GM21447 (cell line): ENCODE measurements around the gene C1orf21.

ENCODE experiments used
- ATAC-seq: cut with Tn5 transposase; IDR thresholded peaks from one replicate; pipeline ENCODE4 v1.9.1; 2021; ENCODE audit not compliant: unreplicated experiment

C1orf21 gene

DNA sequence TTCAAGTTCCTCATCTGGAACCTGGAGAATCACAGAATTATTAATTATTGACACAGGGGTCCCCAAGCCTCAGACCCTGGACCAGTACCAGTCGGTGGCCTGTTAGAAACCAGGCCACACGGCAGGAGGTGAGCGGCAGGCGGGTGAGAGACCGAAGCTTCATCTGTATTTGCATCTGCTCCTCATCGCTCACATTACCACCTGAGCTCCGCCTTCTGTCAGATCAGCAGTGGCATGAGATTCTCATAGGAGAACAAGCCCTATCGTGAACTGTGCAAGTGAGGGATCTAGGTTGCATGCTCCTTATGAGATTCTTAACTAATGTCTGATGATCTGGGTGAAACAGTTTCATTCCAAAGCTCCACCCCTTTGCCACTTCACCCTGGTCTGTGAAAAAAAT, 125.9 kb downstream of the C1orf21 start:
- ATAC-seq: no peak

DNA sequence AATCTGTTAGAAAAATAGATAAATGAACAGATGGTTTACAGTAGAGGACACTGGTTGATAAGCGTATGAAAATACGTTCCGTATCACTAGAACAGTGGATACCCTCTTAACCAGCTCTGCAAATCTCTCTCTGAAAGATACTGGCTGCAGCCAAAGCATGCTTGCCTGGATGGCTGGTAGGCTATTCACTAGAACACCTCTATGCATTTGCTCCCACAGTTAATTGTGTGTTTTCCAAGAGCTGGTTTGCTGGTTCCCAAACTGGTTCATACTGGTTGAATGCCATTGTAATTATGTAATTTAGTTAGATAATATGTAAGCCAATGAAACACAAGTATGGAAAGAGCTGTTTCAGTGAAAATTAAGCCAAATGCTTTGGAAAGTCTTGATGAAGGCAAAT, 126.6 kb downstream of the C1orf21 start:
- no peak for ATAC-seq

DNA sequence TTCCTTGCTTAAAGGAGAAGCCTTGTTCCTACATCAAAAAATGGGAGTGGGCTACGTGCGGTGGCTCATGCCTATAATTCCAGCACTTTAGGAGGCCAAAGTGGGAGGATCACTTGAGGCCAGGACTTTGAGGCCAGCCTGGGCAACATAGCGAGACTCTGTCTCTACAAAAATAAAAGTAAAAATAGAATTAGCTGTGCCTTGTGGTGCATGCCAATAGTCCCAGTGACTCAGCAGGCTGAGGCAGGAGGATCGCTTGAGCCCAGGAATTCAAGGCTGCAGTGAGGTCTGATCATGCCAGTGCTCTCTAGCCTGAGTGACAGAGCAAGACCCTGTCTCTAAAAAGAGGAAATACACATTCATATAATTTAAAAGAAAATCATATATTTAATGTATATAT, 127.1 kb downstream of the C1orf21 start:
- ATAC-seq: no peak

DNA sequence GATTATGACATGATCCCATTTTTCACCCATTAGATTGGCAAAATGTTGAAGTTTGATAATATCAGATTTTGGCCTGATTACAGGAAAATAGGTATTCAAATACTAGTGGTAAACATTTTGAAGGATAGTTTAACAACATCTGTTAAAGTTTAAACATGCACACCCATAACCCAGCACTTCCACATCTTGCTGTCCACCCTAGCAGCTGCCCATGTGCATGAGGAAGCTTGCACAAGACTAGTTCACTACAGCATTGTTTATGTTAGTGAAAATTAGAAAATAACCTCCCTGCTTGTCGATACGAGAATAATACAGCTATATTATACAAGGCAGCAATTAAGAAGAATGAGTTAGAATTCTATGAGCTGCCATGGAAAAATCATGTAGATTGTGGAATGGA, 127.6 kb downstream of the C1orf21 start:
- no peak for ATAC-seq

DNA sequence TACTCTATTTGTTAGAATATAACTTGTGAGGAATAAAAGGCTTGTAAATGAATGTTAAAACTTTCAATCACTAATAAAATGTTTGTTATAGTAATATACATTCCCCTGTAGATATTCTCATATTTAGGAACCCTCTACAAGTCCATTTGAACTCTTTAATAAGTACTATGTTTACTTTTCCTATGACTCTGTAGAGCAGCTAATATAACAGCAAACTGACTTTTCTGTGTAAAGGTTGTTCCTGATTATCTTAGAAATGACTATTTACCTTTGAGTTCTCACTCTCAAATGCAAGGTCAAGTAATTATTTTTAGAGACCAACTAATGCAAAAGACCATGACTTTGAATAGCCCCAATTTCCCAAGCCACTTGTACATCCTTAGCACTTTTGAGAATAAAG, 130.3 kb downstream of the C1orf21 start:
- no peak for ATAC-seq

DNA sequence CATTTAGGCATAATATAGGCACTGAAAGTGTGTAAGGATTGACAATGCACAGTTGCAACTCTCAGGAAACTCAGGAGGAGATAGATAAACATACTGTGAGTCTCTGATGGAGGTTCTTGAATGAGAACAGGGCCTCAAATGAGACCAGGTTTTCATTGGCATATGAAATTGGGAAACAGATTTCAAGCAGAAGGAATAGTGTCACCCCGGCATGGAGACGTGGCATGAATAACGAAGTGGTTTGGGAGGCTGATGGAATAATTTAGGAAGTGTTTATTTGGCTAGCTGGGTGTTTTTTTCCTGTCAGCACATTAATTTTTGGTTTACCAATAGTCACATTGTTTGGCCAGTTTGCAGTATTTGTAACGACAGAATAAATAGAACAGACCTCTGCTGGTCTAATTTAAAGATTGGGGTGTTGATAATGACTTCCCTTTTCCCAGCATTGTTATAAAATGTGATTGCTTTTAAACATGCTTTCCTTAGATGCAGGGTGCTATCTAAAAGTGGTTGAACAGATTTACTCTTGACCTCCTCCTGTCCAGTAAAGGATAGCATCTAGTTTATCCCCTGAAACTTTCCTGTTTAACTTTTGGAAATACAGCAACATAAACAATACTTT, 132.0 kb downstream of the C1orf21 start:
- no peak for ATAC-seq

DNA sequence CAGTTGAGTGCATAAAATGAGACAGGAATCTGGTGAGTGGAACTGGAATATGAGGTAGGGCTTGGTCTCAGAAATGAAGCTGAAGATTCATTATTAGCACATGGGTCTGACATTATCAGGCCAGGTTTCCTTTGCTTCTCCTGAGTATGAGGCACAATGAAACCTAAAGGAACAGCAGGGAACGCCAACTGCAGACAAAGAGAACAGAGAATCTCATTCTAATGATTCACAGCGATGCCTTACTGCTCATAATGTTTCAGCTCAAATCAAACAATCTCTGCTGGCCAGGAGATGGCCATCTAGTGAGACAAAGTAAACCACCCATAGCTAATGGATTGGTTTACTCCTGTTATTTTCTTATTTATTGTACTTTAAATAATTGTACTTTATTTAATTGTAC, 133.5 kb downstream of the C1orf21 start:
- no peak for ATAC-seq

DNA sequence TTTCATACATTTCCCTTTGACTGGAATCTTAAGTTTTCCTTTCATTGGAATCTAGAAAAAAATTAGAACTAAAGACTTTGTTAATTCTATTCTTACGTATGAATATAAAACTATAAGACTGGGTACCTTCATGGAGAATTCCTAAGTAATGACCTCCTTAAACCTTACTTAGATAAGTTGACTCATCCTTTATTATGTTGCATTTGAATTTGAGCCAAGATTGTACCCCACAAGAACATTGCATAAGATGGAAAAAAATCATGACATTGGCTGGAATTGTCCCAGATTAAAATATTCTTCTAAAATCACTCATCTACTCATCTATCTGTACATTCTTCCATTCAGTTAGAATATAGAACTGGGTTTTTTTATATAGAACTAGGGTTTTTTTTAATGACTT, 137.4 kb downstream of the C1orf21 start:
- no peak for ATAC-seq

DNA sequence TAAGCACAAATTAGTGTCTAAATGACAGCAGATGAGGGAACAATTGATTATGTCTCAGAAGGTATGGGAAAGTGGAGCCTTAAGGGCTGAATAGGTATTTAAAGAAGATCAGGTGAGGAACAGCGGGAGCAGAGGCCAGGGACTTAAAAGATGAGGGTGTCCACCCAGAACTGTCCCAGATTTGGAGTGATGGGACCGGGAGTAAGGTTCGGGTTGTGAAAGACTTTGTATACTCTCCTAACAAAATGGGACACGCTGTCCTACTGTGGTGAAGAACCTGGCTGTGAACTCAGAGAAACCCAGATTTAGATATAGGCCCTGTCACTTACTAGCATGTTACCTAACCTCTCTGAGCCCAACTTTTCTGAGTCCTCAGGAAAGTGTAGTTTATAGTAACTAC, 140.6 kb downstream of the C1orf21 start:
- ATAC-seq: no peak

DNA sequence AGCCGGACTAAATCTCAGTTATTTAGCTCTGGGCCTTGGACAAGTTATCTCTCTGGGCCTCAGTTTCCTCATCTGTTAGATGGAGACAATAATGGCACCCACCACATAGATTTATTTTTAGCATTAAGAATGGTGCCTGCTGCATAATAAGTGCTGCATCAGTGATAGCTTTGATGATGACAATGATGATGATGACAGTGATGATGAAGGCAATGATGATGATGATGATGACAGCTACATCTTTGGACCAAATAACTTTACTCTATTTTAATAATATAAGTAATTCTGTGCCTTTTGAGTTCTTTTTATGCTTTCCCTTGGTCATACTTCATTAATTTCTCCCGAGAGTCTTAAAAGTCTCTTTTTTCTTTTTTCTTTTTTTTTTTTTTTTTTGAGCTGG, 143.4 kb downstream of the C1orf21 start:
- no peak for ATAC-seq

DNA sequence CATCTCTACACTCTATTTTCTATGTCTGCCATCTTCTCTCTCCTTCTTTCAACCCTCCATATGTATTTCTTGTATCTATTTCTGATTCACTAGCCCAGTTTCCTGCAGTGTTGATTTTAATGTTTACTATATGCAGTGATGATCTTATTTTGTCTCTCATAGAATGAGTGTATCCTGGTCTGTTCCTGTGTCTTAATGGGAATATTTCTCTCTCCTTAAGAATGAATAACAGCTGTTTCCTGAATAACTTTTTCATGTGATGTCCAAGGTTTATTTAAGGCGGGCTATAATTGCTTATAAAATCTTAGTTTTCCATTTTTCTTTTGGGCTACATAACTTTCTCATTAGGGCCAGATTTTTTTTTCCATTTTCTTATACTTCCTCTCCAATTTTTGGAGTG, 144.5 kb downstream of the C1orf21 start:
- no peak for ATAC-seq

DNA sequence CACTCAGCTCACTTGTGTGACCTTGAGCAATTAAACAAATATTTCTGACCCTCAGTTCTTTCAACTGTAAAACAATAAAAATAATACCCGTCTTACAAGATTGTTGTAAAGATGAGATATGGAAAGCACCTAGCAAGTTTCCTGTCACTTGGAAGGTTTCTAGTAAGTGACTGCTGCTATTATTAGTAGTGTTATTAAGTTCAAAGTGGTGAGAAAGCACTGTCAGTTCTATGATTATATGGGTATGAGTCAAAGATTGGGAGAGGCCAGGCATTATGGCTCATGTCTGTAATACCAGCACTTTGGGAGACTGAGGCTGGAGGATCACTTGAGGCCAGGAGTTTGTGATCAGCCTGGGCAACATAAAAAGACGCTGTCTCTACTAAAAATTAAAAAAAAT, 145.4 kb downstream of the C1orf21 start:
- no peak for ATAC-seq

DNA sequence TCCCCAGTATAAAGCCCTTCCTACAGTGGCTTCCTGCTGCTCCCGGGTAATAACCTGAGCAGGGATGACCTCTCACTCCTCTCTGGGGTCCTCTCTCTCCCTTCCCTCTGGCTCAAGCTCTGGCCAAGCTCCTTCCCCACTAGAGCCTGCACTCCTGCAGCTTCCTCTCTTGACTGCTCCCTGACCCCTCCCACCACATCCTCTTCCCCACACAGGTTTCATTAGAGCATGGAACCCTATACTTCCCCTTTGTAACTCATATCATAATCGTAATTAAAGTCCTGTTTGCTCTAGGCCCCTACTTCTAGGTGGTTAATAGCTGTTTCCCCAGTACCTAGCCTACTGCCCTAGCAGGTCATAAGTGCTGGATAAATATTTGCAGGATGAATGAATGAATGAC, 146.2 kb downstream of the C1orf21 start:
- ATAC-seq: no peak

DNA sequence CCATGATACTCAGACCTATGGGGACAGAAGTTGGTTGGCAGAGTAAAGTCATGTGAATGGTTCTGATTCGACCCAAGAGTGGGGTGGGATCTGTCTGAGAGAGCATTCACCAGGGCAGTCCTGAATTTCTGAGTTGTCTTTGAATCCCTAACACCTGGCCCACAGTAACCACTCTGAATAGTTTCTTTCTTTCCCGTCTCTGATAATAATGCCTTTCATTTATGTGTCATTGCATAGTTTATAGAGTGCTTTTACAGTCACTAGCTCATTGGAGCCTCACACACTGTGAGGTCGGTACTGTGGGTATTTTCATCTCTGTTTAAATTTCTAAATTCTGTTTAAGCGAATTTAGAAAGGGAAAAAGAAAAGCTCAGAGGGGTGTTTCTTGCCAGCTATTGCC, 147.1 kb downstream of the C1orf21 start:
- no peak for ATAC-seq

DNA sequence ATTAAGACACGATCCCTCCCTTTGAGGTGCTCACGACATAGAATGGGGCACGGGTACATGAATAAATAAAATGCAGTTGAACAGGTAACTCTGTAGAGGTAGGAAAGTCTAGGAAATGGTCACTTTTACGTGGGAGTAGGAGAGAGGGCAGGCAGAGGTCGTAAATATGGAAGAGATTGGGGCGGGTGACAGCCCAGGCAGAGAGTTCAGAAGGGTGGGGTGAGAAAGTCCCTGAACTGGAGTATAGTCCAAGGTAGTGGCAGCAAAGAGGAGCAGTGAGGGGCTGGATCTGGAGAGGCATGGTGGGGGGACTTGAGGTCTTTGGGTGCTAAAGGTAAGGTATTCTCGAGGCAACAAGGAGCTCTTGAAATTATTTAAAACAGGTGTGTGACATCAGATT, 147.9 kb downstream of the C1orf21 start:
- ATAC-seq: no peak

DNA sequence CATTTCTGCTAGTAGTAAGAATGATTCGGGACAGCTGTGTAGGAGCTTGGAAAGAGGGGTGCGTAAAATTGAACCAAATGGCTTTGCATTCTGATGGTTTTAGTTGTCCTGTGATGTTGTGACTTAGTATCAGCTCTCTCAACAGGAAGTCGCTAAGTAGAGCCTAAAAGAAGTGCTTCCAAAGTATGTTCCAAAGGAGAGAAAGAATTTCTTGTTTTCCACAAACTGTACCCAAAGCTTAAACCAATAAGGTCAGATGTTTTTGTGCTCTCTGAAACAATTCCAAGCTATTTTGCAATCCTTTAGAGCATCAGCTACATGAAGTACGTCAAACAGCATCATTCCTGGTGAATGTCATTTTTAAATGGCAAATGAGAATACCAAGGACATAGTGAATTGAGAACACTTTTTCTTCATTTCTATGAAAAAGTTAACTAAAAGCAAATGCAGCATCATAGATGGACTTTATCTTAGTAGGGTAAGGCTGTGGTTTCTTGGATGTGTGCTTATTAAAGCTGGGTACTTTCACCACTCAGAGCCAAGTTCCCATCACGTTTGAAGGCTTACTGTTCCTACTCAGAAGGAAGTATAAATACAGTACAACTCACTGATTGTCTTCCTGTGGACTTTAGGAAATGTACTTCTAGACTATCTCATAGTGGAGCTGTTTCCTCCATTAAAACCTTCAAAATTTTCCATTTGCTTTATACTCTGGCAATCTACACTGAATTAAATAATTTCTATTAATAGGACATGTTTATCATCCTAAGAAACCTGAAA, 148.6 kb downstream of the C1orf21 start:
- no peak for ATAC-seq

DNA sequence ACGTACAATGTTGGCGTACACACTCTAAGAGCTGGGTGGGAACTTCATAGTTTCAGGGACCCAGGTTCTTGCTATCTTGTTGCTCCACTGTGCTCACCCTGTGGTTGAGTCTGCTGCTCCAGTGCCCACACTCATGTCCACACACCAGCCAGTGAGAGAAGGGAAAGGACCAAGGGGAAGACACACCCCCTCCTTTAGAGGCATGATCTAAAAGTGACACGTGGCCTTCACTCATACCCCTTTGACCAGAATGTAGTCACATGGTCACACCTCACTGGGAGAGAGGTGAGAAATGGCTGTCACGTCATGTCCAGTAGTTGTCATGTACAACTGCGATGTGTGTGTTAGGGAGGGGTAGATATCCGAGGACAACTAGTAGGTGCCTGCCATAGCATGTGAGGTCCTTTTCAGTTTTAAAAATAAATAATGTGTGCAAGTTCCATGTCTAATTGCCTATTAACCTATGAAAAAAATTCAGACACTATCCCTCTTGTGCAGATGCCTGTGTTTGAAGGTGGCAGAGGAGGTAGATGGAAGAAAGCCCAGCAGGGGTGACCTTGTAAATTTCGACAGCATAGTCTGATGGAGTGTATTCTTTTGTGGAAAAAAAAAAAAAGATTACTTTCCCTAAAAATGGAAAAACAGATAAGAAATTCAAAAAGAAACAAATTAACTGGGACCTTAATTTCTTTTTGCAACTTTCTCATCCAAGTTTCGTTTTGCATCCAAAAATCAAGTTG, 149.6 kb downstream of the C1orf21 start:
- no peak for ATAC-seq

DNA sequence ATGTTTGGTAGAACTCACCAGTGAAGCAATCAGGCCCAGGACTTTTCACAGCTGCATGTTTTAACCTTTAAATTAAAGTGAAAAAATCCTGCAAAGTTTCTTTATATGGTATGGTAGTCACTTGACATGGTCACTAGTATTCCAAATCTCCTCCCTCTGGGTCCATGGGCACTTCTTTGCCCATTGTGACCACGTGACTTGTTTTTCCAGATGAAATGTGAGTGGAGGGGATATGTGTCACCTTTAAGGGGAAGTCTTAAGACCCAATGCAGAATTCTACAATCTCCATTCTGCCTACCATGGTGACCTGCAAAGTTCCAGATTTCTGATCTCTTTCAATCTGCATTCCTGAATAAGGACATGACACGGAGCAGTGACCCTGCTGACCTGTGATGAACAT, 152.8 kb downstream of the C1orf21 start:
- no peak for ATAC-seq

DNA sequence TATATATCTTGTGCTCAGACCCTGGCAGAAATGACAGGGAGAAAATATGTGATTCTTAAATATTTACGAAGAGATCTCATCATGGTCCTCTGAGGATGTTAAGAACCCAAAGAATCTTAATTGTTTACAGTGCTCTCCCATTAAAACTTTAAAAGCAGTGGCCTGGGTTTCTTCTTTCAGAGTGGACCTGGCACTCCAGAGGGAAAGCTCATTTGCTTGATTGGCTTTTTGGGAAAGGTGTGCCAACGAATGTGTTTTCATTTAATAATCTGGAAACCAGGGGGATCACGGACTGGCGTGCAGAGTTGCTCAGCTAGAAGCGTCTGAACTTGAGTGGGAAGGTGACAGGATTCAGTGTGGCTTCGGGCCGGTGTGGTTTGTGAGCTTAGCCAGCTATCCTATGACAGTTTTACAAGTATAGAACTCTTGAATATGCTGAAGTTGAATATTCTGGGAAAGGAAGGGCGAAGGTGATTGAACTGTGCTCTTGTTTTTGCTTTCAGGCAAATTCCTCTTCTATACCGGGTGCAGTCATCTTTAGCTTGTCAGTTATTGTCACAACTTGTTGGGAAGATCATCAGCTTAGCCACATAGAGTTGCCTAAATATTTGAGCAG, 154.8 kb downstream of the C1orf21 start:
- ATAC-seq: no peak

DNA sequence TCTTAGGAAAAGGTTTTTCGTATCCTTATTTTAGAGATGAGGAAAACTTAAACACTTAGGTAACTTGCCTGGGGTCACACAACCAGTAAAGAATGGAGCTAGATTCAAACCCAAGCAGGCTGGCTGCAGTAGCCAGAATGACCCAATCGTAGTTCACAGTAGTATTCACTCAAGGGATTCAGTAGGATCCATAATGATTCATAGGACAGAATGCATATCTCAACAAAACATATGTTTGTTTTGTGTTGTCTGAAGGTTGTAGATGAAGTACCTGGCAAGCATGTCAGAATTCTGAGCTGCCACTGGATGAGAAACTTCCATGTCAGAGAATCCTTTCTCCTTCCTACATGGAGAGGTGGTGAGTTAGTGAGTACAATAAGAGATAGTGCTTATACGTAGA, 155.5 kb downstream of the C1orf21 start:
- ATAC-seq: no peak

DNA sequence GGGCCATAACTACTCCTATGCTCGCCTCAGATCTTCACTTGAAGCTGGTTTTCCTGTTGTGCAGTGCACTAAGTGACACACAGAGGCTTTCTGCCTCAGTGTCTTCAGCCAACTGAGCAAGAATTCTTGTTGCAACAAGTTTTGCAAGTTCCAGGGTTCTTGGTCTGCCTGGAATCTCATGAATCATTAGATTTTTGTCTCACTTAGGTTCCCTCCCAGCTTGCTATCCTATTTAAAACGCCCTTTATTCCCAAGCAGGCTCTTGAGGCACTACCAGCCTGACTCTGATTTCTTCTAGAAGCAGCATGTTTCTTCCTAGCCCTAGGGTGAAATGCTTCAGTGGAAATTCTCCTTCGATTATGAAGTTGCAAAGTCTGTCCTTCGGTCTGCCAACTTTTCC, 158.8 kb downstream of the C1orf21 start:
- ATAC-seq: no peak

DNA sequence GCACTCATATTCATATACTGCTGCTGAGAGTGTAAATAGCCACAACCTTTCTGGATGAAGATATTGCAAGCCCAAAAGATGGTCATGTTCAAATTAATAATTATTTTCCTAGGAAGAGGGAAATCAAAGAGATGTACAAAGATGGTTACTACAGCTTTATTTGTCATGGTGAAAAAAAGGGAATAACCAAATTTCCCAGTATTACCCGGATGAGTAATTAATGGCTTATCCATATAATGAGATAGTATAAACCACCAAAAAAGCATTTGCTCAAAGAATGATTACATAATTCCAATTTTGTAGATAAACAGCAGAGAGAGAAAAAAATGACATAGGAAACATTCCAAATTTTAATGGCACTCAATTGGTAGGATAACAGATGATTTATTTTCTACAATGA, 165.6 kb downstream of the C1orf21 start:
- no peak for ATAC-seq
